GM12878 (cell line): ENCODE measurements around the gene VPS16. TPM values are rescaled to one million over a fixed set of nuclear protein-coding genes. Genes with fewer than 3 reads are reported as not detected.

Experiments used
- ATAC-seq: fragments of 200-7000 bp; cut with Tn5 transposase; 3 replicates; pipeline ENCODE4 v1.9.1; 2020; ENCODE audit warnings: mild to moderate bottlenecking, moderate library complexity
- BruUV-seq: library from RNA; stranded (reverse); fragments of 400-500 nt; replicated peaks from 2 replicates; lab custom pipeline; 2021; lab: Mats Ljungman, UMichigan
- CTCF ChIA-PET: fragments of 300-600 bp; sonication (Branson Sonifier 250); formaldehyde crosslinking; extraction: SDS; loops from one replicate; lab custom pipeline; 2021; ENCODE audit warnings: inconsistent platforms; lab: Yijun Ruan, JAX
- POLR2A ChIA-PET: fragments of 350-600 bp; formaldehyde crosslinking; extraction: SDS; loops from one replicate; lab custom pipeline; 2021; ENCODE audit warnings: inconsistent platforms; lab: Charles Lee
- RAD21 ChIA-PET: fragments of 300-600 bp; sonication (Branson Sonifier 250); formaldehyde crosslinking; loops from one replicate; lab custom pipeline; 2023; ENCODE audit warnings: antibody characterized with exemption; ENCODE audit not compliant: unreplicated experiment; lab: Charles Lee
- SMC1A ChIA-PET: fragments of 300-600 bp; sonication (Branson Sonifier 250); formaldehyde crosslinking; loops from one replicate; lab custom pipeline; 2023; ENCODE audit not compliant: unreplicated experiment, uncharacterized antibody; lab: Charles Lee
- DNase-seq: peaks from one replicate; pipeline ENCODE4 v3.0.0-alpha.2; 2011; ENCODE audit warnings: low read depth, low spot score
- FAIRE-seq: peaks from 3 replicates; lab custom pipeline; 2011; peaks lifted over from hg19 to GRCh38; lab: Jason Lieb, UNC
- H2AFZ ChIP-seq: 2 replicates; pipeline ENCODE4 v1.6.0; 2011; ENCODE audit warnings: low read depth, low read length, control low read depth; ENCODE audit not compliant: control insufficient read depth
- H3K27ac ChIP-seq: 2 replicates; pipeline ENCODE4 v1.5.1; 2011; ENCODE audit warnings: control low read depth; ENCODE audit not compliant: control insufficient read depth, insufficient read depth
- H3K27me3 ChIP-seq, 2 experiments: replicated peaks in 1 of 2; 2 replicates each; pipeline versions ENCODE4 v1.6.0 to v1.6.1; 2011; ENCODE audit warnings: low read length in 1 of 2; ENCODE audit not compliant: control insufficient read depth in 2 of 2, insufficient read depth in 2 of 2
- H3K36me3 ChIP-seq, 2 experiments: 2 replicates each; pipeline ENCODE4 v1.5.1; 2011; ENCODE audit warnings: low read length in 1 of 2; ENCODE audit not compliant: control insufficient read depth in 2 of 2, insufficient read depth in 2 of 2
- H3K4me1 ChIP-seq: 2 replicates; pipeline ENCODE4 v1.6.1; 2011; ENCODE audit warnings: mild to moderate bottlenecking, low read length, moderate library complexity, mixed read lengths; ENCODE audit not compliant: control insufficient read depth, insufficient read depth
- H3K4me2 ChIP-seq: 2 replicates; pipeline ENCODE4 v1.6.0; 2011; ENCODE audit warnings: control low read depth; ENCODE audit not compliant: control insufficient read depth, insufficient read depth
- H3K4me3 ChIP-seq: fragments of 200-600 bp; sonication (generic); 2 replicates; pipeline ENCODE4 v1.5.1; 2016
- H3K79me2 ChIP-seq: 2 replicates; pipeline ENCODE4 v1.6.0; 2011; ENCODE audit warnings: low read length; ENCODE audit not compliant: control insufficient read depth, insufficient read depth
- H3K9ac ChIP-seq: 2 replicates; pipeline ENCODE4 v1.8.0; 2011; ENCODE audit warnings: low read length, control low read depth, mixed read lengths; ENCODE audit not compliant: control insufficient read depth, insufficient read depth
- H3K9me3 ChIP-seq: replicated peaks from 3 replicates; pipeline ENCODE4 v1.5.1; 2011; ENCODE audit warnings: mild to moderate bottlenecking, low read length; ENCODE audit not compliant: control insufficient read depth, insufficient read depth
- H4K20me1 ChIP-seq: 2 replicates; pipeline ENCODE4 v1.6.0; 2011; ENCODE audit not compliant: control insufficient read depth, insufficient read depth
- BHLHE40 ChIP-seq, 2 experiments: fragments of 450-650 bp in 1 of 2; IDR thresholded peaks; 2 replicates each; pipeline ENCODE4 v1.6.1; 2011 to 2017; ENCODE audit warnings: low read depth in 2 of 2, borderline replicate concordance in 1 of 2, improper control_type of control experiment in 1 of 2, low read length in 1 of 2, mild to moderate bottlenecking in 1 of 2
- CBFB ChIP-seq: IDR thresholded peaks from 2 replicates; pipeline ENCODE4 v1.6.1; 2016; ENCODE audit warnings: antibody characterized with exemption, low read depth
- EED ChIP-seq: sonication (generic); IDR thresholded peaks from 2 replicates; pipeline ENCODE4 v1.6.1; 2016; ENCODE audit warnings: antibody characterized with exemption, low read depth
- EGR1 ChIP-seq, 2 experiments: IDR thresholded peaks; 1 replicate in 1 of 2; 2 replicates in 1 of 2; pipeline ENCODE4 v1.6.1; 2011 to 2012; ENCODE audit warnings: low read depth in 2 of 2, low read length in 2 of 2, borderline replicate concordance in 1 of 2, mild to moderate bottlenecking in 1 of 2, moderate library complexity in 1 of 2
- HDAC6 ChIP-seq: fragments of 200-600 bp; sonication (generic); IDR thresholded peaks from one replicate; pipeline ENCODE4 v1.8.0; 2017; ENCODE audit warnings: antibody characterized with exemption; ENCODE audit not compliant: unreplicated experiment
- IRF4 ChIP-seq: IDR thresholded peaks from 2 replicates; pipeline ENCODE4 v1.6.1; 2011; ENCODE audit warnings: low read depth, low read length
- JUND ChIP-seq: IDR thresholded peaks from 2 replicates; pipeline ENCODE4 v1.6.1; 2012; ENCODE audit warnings: low read depth, mild to moderate bottlenecking, low read length, improper control_type of control experiment, moderate library complexity
- KDM1A ChIP-seq: fragments of 200-600 bp; sonication (generic); IDR thresholded peaks from 2 replicates; pipeline ENCODE4 v1.6.1; 2016; ENCODE audit warnings: borderline replicate concordance
- RUNX3 ChIP-seq: IDR thresholded peaks from 2 replicates; pipeline ENCODE4 v1.6.1; 2012; ENCODE audit warnings: low read length, inconsistent platforms
- SMAD5 ChIP-seq: IDR thresholded peaks from 2 replicates; pipeline ENCODE4 v1.6.1; 2016; ENCODE audit warnings: antibody characterized with exemption, low read depth
- SMC3 ChIP-seq: IDR thresholded peaks from 2 replicates; pipeline ENCODE4 v1.6.1; 2011; ENCODE audit warnings: low read length, improper control_type of control experiment, borderline replicate concordance
- WGBS: methylation state at CpG from one replicate; pipeline ENCODE4 v1.1.6; 2016; ENCODE audit warnings: low lambda C conversion rate; ENCODE audit not compliant: insufficient replicate concordance, insufficient coverage; ENCODE audit errors: missing lambda C conversion rate; 5-methylcytosine and 5-hydroxymethylcytosine counted together
- in situ Hi-C: fragments of 300-500 bp; cut with MboI; formaldehyde crosslinking; loops from 9 replicates; pipeline ENCODE4 v1.14.3; 2018; ENCODE audit warnings: mixed read lengths
- intact Hi-C: fragments of 100-400 bp; cut with micrococcal nuclease; formaldehyde crosslinking; loops from one replicate; pipeline ENCODE4 v1.14.2; 2022; ENCODE audit not compliant: unreplicated experiment
- polyA plus RNA-seq, 11 experiments: library from polyadenylated mRNA; depleted of rRNA in 4 of 11; unstranded in 6 of 11; stranded (reverse) in 5 of 11; fragments of >200 nt; fragmentation: Nextera tagmentation in 4 of 11; fragmentation: Illumina TruSeq in 1 of 11; extraction: Ambion mirVana in 4 of 11; extraction: Trizol in 1 of 11; gene quantifications; 1 replicate in 1 of 11; 2 replicates in 10 of 11; pipeline versions ENCODE4 v1.2.1 to v1.2.3, GENCODE V29; 2011 to 2016; ENCODE audit warnings: inconsistent platforms in 2 of 11, missing spikeins in 2 of 11, low read depth in 1 of 11
- total RNA-seq, 4 experiments: library from RNA; depleted of rRNA in 3 of 4; stranded (reverse); fragments of >200 nt in 3 of 4; fragmentation: Illumina TruSeq in 1 of 4; extraction: Trizol in 1 of 4; gene quantifications; 2 replicates each; pipeline versions ENCODE4 v1.2.1 to v1.2.3, GENCODE V29; 2013 to 2021
- TF ChIP-seq, protein P1 (sequence below): fragments of 450-650 bp; IDR thresholded peaks from 2 replicates; pipeline ENCODE4 v1.6.1; 2017; ENCODE audit warnings: mild to moderate bottlenecking, low read depth, inconsistent platforms; ENCODE audit not compliant: poor library complexity, severe bottlenecking

Gene VPS16
- total and polyA plus RNA-seq, 10 of the 15 experiments (the other 5 are each of a cell fraction or from before 2014, with no cell fraction given), result 8.4 to 37.5 (median 26.4) TPM

- ATAC-seq (no peak; the same call in 2 of the 3 replicates), FAIRE-seq (no peak), DNase-seq (no peak)
- Histone ChIP-seq H3K9ac (peak overlapping the region; percentile 85), H3K27me3 (no peaks in the 10 kb centered on the region), H3K4me2 (peak overlapping the region; percentile 100), H3K4me1 (peaks cover 10% of the 10 kb centered on the region), H3K27ac (peak overlapping the region; percentile 76; the same call in 1 of the 2 replicates), H3K79me2 (peaks cover 34% of the 10 kb centered on the region), H2AFZ (peak overlapping the region; percentile 52), H3K36me3 (no peaks in the 10 kb centered on the region; a peak in 2 of 4 replicates), H4K20me1 (no peaks in the 10 kb centered on the region), H3K4me3 (peak overlapping the region; percentile 68), H3K9me3 (no peaks in the 10 kb centered on the region)
- BruUV-seq, result no TSS peak
- intact Hi-C loops, result loop anchor here (5.0 kb wide), 2 partner anchors 110 to 130 kb away; no protein-coding TSS in a partner anchor
- 37% methylated on average over 34 of the region's 34 CpGs for WGBS
- CTCF ChIA-PET, result interaction anchor here (1.1 to 2.1 kb wide), 2 partner anchors 16 to 129 kb away, joined by 3 to 6 read pairs; no protein-coding TSS in a partner anchor
- in situ Hi-C loops, result no loop called here
- SMC1A ChIA-PET, result interaction anchor here (1.4 kb wide), 1 partner anchor 52 kb away, joined by 3 read pairs; no protein-coding TSS in a partner anchor
- POLR2A ChIA-PET, result interaction anchor here (0.6 to 1.4 kb wide), 2 partner anchors 12 to 89 kb away, joined by 6 to 7 read pairs; no protein-coding TSS in a partner anchor
- RAD21 ChIA-PET, result interaction anchor here (1.0 to 1.4 kb wide), 4 partner anchors 129 to 140 kb away, joined by 3 to 8 read pairs (median 3); no protein-coding TSS in a partner anchor
- TF ChIP-seq RUNX3 (peak; percentile 40), SMAD5 (no peak), EED (0 out of 2 replicates have a peak, but pooled peaks have one; percentile 9)
Observed at GRCh38 chr20:2871661-2872458, 31.3 kb downstream of the VPS16 start.

GRCh38 chr20:2872459-2873009, 32.0 kb downstream of the VPS16 start:
- H3K27me3 ChIP-seq, result no peaks in the 10 kb centered on the region
- H3K27ac ChIP-seq, result peak overlapping the region; percentile 76
- H3K36me3 ChIP-seq, result no peaks in the 10 kb centered on the region
- ChIA-PET SMC1A (interaction anchor here (1.4 kb wide), 1 partner anchor 51 kb away, joined by 3 read pairs; no protein-coding TSS in a partner anchor), POLR2A (interaction anchor here (0.6 to 1.4 kb wide), 7 partner anchors 11 to 1249 kb away, joined by 3 to 7 read pairs (median 3); partner anchors contain the start of gene IDH3B), CTCF (interaction anchor here (1.7 to 2.1 kb wide), 2 partner anchors 128 kb away, joined by 6 to 8 read pairs; no protein-coding TSS in a partner anchor), RAD21 (interaction anchor here (0.6 to 1.4 kb wide), 5 partner anchors 29 to 402 kb away, joined by 3 to 8 read pairs (median 3); no protein-coding TSS in a partner anchor)
- no peaks in the 10 kb centered on the region for H4K20me1 ChIP-seq
- no peaks in the 10 kb centered on the region for H3K9me3 ChIP-seq
- peak overlapping the region; percentile 52 for H2AFZ ChIP-seq
- intact Hi-C loops (loop anchor here (5.0 kb wide), 2 partner anchors 110 to 130 kb away; no protein-coding TSS in a partner anchor), in situ Hi-C loops (no loop called here)
- DNase-seq (peak; percentile 20), FAIRE-seq (no peak), ATAC-seq (peak; percentile 59)
- under 1% methylated on average over 48 of the region's 49 CpGs for whole genome bisulfite sequencing
- H3K4me2 ChIP-seq, result peak overlapping the region; percentile 100
- H3K79me2 ChIP-seq, result peaks cover 41% of the 10 kb centered on the region
- BruUV-seq, result TSS peak; percentile 91
- peak overlapping the region; percentile 85 for H3K9ac ChIP-seq
- H3K4me3 ChIP-seq, result peak overlapping the region; percentile 68
- H3K4me1 ChIP-seq, result peaks cover 13% of the 10 kb centered on the region
- TF ChIP-seq KDM1A (no peak), BHLHE40 (IDR thresholded peaks at IDR 0.05; ENCODE audit: borderline replicate concordance in 1 of 2, low read depth in 2 of 2, low read length in 1 of 2) (peak in 1 of 2 experiments; percentile 38; a peak in 1 of 4 replicates), SMC3 (peak; percentile 30; the same call in 1 of the 2 replicates), CBFB (no peak; the same call in 1 of the 2 replicates), EGR1 (IDR thresholded peaks at IDR 0.05; ENCODE audit: borderline replicate concordance in 1 of 2, low read depth in 2 of 2, low read length in 2 of 2) (peak in 1 of 2 experiments; percentile 38; a peak in 1 of 3 replicates), IRF4 (no peak), HDAC6 (peak; percentile 62), JUND (no peak)
- TF ChIP-seq, protein P1, sequence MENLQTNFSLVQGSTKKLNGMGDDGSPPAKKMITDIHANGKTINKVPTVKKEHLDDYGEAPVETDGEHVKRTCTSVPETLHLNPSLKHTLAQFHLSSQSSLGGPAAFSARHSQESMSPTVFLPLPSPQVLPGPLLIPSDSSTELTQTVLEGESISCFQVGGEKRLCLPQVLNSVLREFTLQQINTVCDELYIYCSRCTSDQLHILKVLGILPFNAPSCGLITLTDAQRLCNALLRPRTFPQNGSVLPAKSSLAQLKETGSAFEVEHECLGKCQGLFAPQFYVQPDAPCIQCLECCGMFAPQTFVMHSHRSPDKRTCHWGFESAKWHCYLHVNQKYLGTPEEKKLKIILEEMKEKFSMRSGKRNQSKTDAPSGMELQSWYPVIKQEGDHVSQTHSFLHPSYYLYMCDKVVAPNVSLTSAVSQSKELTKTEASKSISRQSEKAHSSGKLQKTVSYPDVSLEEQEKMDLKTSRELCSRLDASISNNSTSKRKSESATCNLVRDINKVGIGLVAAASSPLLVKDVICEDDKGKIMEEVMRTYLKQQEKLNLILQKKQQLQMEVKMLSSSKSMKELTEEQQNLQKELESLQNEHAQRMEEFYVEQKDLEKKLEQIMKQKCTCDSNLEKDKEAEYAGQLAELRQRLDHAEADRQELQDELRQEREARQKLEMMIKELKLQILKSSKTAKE, result no peak
